Measurements from ENCODE around the gene TNRC18. TPM values are rescaled to one million over a fixed set of nuclear protein-coding genes. Genes with fewer than 3 reads are reported as not detected.

TNRC18 gene
- polyA plus RNA-seq, 1 of the 3 experiments (the other 2 are of a cell fraction): 34.4 TPM

- H3K4me1 ChIP-seq (ENCODE audit: control insufficient read depth in 1 of 2, insufficient read depth in 2 of 2, low read depth in 1 of 2, low read length in 1 of 2): no peaks in the 10 kb centered on the region
- no peak overlapping the region for H3K4me3 ChIP-seq (ENCODE audit: low read depth in 2 of 2, low read length in 1 of 2)
- POLR2A ChIA-PET: no interaction called here
- peaks cover 19% of the 10 kb centered on the region for H3K79me2 ChIP-seq (ENCODE audit: insufficient read depth)
- H3K9me3 ChIP-seq: no peaks in the 10 kb centered on the region
- no peak for DNase-seq
- H3K27me3 ChIP-seq (ENCODE audit: insufficient read depth): no peaks in the 10 kb centered on the region
- peaks cover 4 to 13% of the 10 kb centered on the region in 2 experiments for H3K36me3 ChIP-seq (replicated peaks in 1 of 2; ENCODE audit: control insufficient read depth in 1 of 2, insufficient read depth in 2 of 2, low read length in 1 of 2)
- CTCF ChIA-PET: interaction anchor here (0.7 to 2.8 kb wide), 6 partner anchors 9 to 198 kb away, joined by 3 to 11 read pairs (median 3); no protein-coding TSS in a partner anchor
- H3F3A ChIP-seq (replicated peaks; ENCODE audit: insufficient read depth): peaks cover 3% of the 10 kb centered on the region
- TF ChIP-seq SMC3 (IDR thresholded peaks at IDR 0.05; ENCODE audit: low read depth, low read length) (no peak), MEF2A (IDR thresholded peaks at IDR 0.05; ENCODE audit: borderline replicate concordance, low read depth) (no peak), FOXM1 (IDR thresholded peaks at IDR 0.05; ENCODE audit: low read depth) (no peak), USF1 (IDR thresholded peaks at IDR 0.05; ENCODE audit: borderline replicate concordance, low read depth) (no peak), ZBTB33 (IDR thresholded peaks at IDR 0.05; ENCODE audit: borderline replicate concordance, low read depth) (no peak), RAD21 (IDR thresholded peaks at IDR 0.05; ENCODE audit: low read length) (no peak), GABPA (IDR thresholded peaks at IDR 0.05; ENCODE audit: low read depth) (no peak), CTCF (IDR thresholded peaks at IDR 0.05) (no peak), NFIC (IDR thresholded peaks at IDR 0.05; ENCODE audit: borderline replicate concordance) (no peak), RCOR1 (IDR thresholded peaks at IDR 0.05; ENCODE audit: low read length) (no peak), TAF1 (IDR thresholded peaks at IDR 0.05; ENCODE audit: borderline replicate concordance, low read depth, low read length) (no peak), FOSL2 (IDR thresholded peaks at IDR 0.05; ENCODE audit: borderline replicate concordance, low read depth) (no peak)
- H3K9me2 ChIP-seq: no peaks in the 10 kb centered on the region
- H2AFZ ChIP-seq (ENCODE audit: low read depth): no peak overlapping the region
- WGBS (ENCODE audit: low lambda C conversion rate): 97% methylated on average over 6 of the region's 6 CpGs
- no peak overlapping the region for H3K9ac ChIP-seq
- peaks cover 20% of the 10 kb centered on the region; the same call in 1 of the 2 replicates for H4K20me1 ChIP-seq (ENCODE audit: insufficient read depth)
- no peak overlapping the region for H3K4me2 ChIP-seq
- H3K27ac ChIP-seq (ENCODE audit: low read depth in 2 of 2, low read length in 1 of 2): no peak overlapping the region
Observed at GRCh38 chr7:5437348-5437892, 13.8 kb upstream of the TNRC18 start.

Data from SK-N-SH (cell line).